ENCODE data around the gene RPS23. TPM values are rescaled to one million over a fixed set of nuclear protein-coding genes. Genes with fewer than 3 reads are reported as not detected.

The RPS23 gene
- total RNA-seq, 1 donor from 2014 or later: 1,262 TPM

DNA sequence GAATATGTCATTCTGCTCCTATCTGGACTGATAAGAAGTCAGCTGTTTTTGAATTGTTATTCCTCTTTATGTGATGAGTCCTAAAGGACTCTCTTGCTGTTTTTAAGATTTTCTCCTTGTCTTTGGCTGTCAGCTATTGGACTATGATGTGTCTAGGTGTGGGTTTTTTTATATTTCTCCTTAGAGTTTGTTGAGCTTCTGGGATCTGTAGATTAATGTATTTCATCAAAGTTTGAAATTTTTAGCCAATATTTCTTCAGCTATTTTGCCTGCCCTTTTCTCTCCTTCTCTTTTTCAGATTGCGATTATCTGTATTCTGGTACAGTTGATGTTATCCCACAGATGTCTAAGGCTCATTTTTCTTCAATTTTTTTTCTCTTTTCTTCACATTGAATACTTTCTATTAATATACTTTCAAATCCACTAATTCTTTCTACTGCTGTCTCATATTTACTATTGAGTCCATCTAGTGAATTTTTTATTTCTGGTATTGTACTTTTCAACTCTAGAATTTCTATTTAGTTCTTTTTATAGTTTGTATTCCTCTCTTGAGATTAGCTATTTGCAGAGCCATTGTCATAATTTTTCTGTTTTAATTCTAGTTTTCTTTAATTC, 31.1 kb downstream of the RPS23 start:
- Mint-ChIP-seq H3K9me3 (ENCODE audit: low read depth) (peaks cover 18% of the 10 kb centered on the region), H3K36me3 (ENCODE audit: low read depth) (peaks cover 11% of the 10 kb centered on the region), H3K4me3 (ENCODE audit: unreplicated experiment) (no peak overlapping the region)

DNA sequence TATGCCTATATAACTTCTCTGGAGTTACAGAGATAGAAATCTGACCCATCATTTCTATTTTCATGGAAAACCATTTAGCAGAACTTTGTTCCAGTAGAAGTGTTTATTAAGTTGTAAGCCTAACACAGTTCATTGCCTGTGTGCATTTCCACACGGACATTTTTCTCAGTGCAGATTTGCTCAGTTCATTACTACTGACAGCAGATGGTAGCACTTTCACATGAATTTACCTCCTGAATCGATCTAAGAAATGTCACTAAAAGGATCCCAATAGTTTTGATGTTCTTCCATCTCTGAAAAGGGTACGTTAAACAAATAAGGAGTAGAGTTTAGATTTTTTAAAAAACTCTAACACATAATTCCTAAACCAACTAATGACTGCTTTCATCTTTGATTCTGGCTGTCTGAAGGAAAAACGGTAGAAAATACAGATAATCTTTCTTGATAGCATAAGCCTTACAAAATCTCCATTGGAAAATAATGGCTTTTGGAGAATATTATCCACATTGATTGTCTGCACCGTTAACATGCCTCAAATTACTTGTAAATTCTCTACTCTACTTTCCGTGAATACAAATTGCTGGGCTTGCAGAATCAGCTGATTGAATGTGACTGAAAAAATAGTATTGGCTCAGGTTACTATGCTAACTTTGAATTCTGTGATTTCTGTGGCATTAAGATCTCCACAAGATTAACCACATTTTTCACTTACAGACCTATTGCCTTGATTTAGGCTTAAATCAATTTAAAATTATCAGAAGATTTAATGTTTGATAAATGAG, 33.1 kb downstream of the RPS23 start:
- Mint-ChIP-seq H3K36me3 (ENCODE audit: low read depth) (peaks cover 11% of the 10 kb centered on the region), H3K27me3 (ENCODE audit: low read depth) (no peaks in the 10 kb centered on the region), H3K27ac (ENCODE audit: unreplicated experiment) (no peak overlapping the region), H3K4me1 (ENCODE audit: low read depth) (peaks cover 5% of the 10 kb centered on the region), H3K9me3 (ENCODE audit: low read depth) (peaks cover 18% of the 10 kb centered on the region), H3K4me3 (ENCODE audit: unreplicated experiment) (no peak overlapping the region)
- TF ChIP-seq, protein P1, sequence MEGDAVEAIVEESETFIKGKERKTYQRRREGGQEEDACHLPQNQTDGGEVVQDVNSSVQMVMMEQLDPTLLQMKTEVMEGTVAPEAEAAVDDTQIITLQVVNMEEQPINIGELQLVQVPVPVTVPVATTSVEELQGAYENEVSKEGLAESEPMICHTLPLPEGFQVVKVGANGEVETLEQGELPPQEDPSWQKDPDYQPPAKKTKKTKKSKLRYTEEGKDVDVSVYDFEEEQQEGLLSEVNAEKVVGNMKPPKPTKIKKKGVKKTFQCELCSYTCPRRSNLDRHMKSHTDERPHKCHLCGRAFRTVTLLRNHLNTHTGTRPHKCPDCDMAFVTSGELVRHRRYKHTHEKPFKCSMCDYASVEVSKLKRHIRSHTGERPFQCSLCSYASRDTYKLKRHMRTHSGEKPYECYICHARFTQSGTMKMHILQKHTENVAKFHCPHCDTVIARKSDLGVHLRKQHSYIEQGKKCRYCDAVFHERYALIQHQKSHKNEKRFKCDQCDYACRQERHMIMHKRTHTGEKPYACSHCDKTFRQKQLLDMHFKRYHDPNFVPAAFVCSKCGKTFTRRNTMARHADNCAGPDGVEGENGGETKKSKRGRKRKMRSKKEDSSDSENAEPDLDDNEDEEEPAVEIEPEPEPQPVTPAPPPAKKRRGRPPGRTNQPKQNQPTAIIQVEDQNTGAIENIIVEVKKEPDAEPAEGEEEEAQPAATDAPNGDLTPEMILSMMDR (IDR thresholded peaks at IDR 0.05): peak; percentile 57
- no peak for DNase-seq (ENCODE audit: low spot score)

More for the DNA sequence above, 31.1 kb downstream of the RPS23 start:
- DNase-seq (ENCODE audit: low spot score): no peak
- H3K27ac Mint-ChIP-seq (ENCODE audit: unreplicated experiment): no peak overlapping the region
- peaks cover 12% of the 10 kb centered on the region for H3K4me1 Mint-ChIP-seq (ENCODE audit: low read depth)
- TF ChIP-seq, protein P1 (IDR thresholded peaks at IDR 0.05): no peak
- H3K27me3 Mint-ChIP-seq (ENCODE audit: low read depth): no peaks in the 10 kb centered on the region

DNA sequence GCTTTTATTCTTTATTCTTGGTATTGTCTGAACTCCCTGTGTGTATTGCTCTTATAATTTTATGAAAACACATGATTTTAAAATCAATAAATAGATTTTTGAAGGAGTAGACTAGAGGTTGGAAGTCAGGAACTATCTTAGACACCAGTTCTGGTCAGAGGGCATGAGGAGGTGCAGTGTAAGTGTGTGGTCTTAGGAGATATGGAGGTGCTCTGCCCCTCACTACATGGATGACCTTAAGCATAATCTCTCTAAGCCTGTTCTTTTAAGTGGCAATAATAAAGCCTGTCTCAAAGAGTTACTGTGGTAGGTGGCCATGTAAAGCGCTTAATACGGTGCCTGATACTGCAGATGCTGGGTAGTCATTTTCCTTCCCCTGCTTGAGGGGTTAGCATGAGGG, 34.0 kb downstream of the RPS23 start:
- Mint-ChIP-seq H3K27ac (ENCODE audit: unreplicated experiment) (no peak overlapping the region), H3K4me3 (ENCODE audit: unreplicated experiment) (no peak overlapping the region), H3K9me3 (ENCODE audit: low read depth) (peaks cover 18% of the 10 kb centered on the region), H3K4me1 (ENCODE audit: low read depth) (no peaks in the 10 kb centered on the region), H3K36me3 (ENCODE audit: low read depth) (peaks cover 11% of the 10 kb centered on the region), H3K27me3 (ENCODE audit: low read depth) (no peaks in the 10 kb centered on the region)
- TF ChIP-seq, protein P1 (IDR thresholded peaks at IDR 0.05): no peak
- no peak for DNase-seq (ENCODE audit: low spot score)

DNA sequence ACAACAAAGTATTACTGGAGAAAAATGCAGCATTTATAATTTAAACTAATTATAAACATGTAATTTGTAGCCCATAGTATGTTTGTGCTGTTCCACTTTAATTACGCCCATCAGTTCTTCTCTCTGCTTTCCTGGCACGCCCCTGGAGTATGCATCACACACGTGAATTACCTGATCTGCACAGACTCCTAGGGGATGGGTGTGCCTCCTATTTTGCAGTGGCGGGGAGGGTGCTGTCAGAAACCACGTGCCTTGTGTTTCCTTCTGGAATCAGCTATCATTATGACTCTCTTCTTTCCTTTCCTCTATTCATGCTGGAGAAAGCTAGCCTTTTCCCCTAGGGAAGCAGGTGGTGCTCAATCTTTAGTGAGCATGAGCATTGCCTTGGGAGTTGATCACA, 43.3 kb downstream of the RPS23 start:
- no peaks in the 10 kb centered on the region for H3K9me3 Mint-ChIP-seq (ENCODE audit: low read depth)
- no peak overlapping the region for H3K4me3 Mint-ChIP-seq (ENCODE audit: unreplicated experiment)
- no peaks in the 10 kb centered on the region for H3K27me3 Mint-ChIP-seq (ENCODE audit: low read depth)
- no peak overlapping the region for H3K27ac Mint-ChIP-seq (ENCODE audit: unreplicated experiment)
- H3K4me1 Mint-ChIP-seq (ENCODE audit: low read depth): peaks cover 13% of the 10 kb centered on the region
- DNase-seq (ENCODE audit: low spot score): no peak
- H3K36me3 Mint-ChIP-seq (ENCODE audit: low read depth): no peaks in the 10 kb centered on the region
- TF ChIP-seq, protein P1 (IDR thresholded peaks at IDR 0.05): no peak

DNA sequence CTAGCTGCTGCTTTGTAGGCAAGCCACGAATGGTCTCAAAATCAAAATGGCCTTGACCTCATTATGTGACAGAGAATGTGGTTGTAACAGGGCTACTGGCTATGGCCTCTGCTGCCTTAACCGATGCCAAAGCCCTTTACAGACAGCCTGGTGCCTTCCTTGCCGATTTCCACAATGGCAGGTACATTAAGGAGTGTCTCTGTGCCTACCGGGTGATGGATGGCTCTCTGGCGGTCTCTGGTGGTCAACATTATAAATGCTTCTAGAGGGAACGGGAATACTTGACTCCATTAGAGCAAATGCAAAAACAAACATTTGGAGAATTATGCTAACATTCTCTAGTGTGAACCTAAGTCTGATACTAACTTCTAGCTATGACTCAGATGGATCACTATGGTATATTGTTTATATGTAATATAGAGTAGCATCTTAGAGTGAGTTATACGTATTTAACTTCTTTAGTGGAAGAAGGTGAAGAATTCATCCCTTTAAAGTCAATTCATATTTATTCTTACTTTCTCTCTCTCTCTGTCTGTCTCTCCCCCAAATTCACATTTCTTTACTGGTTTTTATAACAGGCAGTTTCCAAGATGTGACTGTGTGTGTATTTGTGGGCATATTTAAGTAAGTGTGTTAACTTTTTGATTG, 52.5 kb downstream of the RPS23 start:
- Mint-ChIP-seq H3K36me3 (ENCODE audit: low read depth) (no peaks in the 10 kb centered on the region), H3K9me3 (ENCODE audit: low read depth) (no peaks in the 10 kb centered on the region), H3K27ac (ENCODE audit: unreplicated experiment) (no peak overlapping the region), H3K4me1 (ENCODE audit: low read depth) (peaks cover 9% of the 10 kb centered on the region), H3K27me3 (ENCODE audit: low read depth) (no peaks in the 10 kb centered on the region), H3K4me3 (ENCODE audit: unreplicated experiment) (no peak overlapping the region)
- TF ChIP-seq, protein P1 (IDR thresholded peaks at IDR 0.05): peak; percentile 95
- DNase-seq (ENCODE audit: low spot score): no peak
